ENCODE data around the gene NEXN. TPM values are rescaled to one million over a fixed set of nuclear protein-coding genes. Genes with fewer than 3 reads are reported as not detected.

The NEXN gene
- total RNA-seq, 1 donor: 17.6 TPM

DNA sequence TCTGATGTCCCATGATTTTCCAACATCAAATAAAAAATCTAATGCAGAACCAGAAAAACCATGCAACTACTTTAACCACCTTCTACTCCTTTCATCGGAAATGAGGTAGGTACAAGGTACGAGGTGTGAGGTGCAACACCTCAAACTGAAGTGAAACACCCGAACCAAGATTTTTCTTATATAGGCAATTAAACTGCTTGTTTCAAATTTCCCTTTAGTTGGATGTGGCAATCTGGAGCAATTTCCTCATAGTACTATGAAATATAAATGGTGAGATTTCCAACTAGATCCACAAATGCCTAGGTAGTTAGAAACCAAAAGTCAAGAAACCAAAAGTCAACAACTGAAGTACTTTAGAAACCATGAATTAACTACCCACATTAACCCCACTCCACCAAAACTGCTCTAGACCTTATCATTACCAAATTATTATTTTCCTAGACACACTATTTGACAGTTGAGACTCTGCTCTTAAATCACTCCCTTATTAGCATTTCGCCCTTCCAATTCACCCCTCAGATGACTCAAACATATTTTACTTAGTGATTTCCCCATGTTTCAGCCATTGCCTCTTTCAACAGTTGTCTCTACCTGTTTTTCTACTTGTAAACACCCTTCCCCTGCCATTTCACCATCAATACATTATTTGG lies 52.6 kb downstream of the NEXN start:
- DNase-seq (ENCODE audit: low read depth): no peak
- no peak overlapping the region for H3K4me3 ChIP-seq (ENCODE audit: low read depth, low read length)
- TF ChIP-seq, protein P1, sequence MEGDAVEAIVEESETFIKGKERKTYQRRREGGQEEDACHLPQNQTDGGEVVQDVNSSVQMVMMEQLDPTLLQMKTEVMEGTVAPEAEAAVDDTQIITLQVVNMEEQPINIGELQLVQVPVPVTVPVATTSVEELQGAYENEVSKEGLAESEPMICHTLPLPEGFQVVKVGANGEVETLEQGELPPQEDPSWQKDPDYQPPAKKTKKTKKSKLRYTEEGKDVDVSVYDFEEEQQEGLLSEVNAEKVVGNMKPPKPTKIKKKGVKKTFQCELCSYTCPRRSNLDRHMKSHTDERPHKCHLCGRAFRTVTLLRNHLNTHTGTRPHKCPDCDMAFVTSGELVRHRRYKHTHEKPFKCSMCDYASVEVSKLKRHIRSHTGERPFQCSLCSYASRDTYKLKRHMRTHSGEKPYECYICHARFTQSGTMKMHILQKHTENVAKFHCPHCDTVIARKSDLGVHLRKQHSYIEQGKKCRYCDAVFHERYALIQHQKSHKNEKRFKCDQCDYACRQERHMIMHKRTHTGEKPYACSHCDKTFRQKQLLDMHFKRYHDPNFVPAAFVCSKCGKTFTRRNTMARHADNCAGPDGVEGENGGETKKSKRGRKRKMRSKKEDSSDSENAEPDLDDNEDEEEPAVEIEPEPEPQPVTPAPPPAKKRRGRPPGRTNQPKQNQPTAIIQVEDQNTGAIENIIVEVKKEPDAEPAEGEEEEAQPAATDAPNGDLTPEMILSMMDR (IDR thresholded peaks at IDR 0.05; ENCODE audit: insufficient read depth, low read length): no peak

DNA sequence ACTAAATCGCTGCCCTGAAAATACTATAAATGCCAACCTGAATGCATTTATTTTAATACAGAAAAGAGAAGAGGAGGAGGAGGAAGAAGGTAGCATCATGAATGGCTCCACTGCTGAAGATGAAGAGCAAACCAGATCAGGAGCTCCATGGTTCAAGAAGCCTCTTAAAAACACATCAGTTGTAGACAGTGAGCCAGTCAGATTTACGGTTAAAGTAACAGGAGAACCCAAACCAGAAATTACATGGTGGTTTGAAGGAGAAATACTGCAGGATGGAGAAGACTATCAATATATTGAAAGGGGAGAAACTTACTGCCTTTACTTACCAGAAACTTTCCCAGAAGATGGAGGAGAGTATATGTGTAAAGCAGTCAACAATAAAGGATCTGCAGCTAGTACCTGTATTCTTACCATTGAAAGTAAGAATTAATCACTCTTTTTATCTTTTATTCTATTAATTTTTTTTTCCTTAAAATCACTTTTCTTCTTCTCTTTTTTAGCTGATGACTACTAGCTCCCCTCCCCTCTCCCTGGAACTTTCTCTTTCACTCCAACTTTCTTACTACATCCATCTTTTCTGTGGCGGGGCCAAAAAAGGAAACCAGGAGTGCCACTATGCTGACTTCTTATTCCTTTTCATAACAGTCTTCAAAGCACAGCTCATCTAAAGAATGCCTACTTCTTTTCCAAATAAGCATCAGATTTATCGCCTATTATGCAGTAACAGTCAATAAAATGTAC lies 54.1 kb downstream of the NEXN start:
- H3K4me3 ChIP-seq (ENCODE audit: low read depth, low read length): no peak overlapping the region
- no peak for DNase-seq (ENCODE audit: low read depth)
- TF ChIP-seq, protein P1 (IDR thresholded peaks at IDR 0.05; ENCODE audit: insufficient read depth, low read length): no peak

DNA sequence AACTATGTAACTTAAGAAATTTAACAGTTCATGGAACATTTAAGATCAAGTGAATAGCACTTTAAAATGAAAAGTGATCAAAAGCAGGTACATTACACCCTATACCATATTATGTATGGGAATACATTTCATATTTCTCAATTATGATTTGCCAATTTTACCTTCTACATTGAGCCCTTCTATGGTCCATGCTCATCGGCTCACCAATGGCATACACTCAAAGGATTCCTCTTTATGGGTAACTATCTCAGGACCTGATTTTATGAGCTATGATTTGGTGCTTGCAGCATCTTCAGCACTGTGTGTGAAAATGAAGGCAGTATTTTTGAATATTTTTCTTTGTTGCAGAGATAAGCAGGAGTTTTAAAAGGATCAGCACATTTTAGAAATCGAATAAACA lies 56.9 kb downstream of the NEXN start:
- no peak for DNase-seq (ENCODE audit: low read depth)
- TF ChIP-seq, protein P1 (IDR thresholded peaks at IDR 0.05; ENCODE audit: insufficient read depth, low read length): no peak
- no peak overlapping the region for H3K4me3 ChIP-seq (ENCODE audit: low read depth, low read length)

DNA sequence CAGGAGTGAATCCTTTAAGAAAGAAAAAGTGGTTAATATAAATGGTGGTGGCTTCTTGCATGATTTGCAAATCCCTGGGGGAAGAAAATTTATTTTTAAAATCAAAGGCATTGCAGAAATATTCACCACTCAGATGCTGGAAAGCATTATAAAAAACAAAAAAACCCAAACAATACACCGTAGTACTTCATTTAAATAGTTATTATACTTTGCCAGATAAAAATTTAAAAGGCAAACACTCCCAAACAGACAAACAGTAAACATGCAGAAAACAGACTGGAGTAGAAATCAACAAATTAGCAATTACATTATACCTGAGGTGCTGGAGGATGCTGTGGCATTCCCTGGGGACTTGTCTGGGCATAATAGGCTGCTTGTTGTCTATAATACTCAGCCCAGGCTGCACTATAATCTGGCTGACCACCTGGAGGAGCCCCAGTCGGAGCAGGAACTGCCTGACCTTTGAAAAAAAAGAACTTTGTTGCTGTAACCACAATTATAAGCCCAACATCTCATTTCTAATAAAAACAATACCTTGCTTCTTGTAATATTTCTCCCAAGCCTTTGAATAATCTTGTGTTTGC lies 60.5 kb downstream of the NEXN start:
- no peak overlapping the region for H3K4me3 ChIP-seq (ENCODE audit: low read depth, low read length)
- TF ChIP-seq, protein P1 (IDR thresholded peaks at IDR 0.05; ENCODE audit: insufficient read depth, low read length): peak; percentile 44
- DNase-seq (ENCODE audit: low read depth): peak; percentile 51

DNA sequence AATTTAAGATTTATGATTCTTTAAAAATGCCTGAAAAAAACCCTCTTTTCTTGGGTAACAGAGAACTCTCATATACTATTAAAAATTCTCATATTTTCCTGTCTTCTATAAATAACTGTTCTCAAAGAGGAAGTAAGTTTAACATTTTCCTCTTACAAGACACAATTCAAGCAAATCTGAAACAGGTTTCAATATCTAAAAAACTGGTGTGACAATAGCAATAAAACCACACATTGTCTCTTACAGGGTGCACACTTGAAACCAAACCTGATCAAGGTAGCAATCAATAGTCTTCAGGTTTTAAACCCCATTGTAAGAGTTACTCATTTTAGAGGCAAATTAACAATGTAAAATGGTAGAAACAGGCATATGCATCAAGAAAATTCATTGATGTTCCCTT lies 62.4 kb downstream of the NEXN start:
- no peak overlapping the region for H3K4me3 ChIP-seq (ENCODE audit: low read depth, low read length)
- TF ChIP-seq, protein P1 (IDR thresholded peaks at IDR 0.05; ENCODE audit: insufficient read depth, low read length): no peak
- no peak for DNase-seq (ENCODE audit: low read depth)

DNA sequence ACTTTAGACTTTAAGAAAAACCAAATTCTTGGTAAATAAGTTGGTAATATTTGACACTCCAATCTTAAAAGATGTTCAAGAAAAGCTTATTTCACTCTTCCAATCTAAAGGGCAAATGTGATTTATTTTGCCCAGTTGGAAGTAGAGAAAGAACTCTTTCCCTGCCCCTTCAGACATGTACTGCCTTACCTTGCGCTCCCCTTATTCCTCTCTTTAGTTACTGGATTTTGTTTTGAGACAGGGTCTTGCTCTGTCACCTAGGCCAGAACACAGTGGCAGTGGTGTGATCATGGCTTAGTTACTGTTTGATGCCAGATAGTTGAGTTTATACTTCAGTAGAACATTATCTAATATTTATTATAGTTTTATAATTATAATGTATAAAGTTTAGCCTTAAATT lies 62.9 kb downstream of the NEXN start:
- no peak for DNase-seq (ENCODE audit: low read depth)
- H3K4me3 ChIP-seq (ENCODE audit: low read depth, low read length): no peak overlapping the region
- TF ChIP-seq, protein P1 (IDR thresholded peaks at IDR 0.05; ENCODE audit: insufficient read depth, low read length): no peak
